ENCODE measurements around the gene ZNF598. TPM values are rescaled to one million over a fixed set of nuclear protein-coding genes. Genes with fewer than 3 reads are reported as not detected.

Gene ZNF598
- polyA plus RNA-seq, 1 donor from 2014 or later, result 22.1 TPM

DNA sequence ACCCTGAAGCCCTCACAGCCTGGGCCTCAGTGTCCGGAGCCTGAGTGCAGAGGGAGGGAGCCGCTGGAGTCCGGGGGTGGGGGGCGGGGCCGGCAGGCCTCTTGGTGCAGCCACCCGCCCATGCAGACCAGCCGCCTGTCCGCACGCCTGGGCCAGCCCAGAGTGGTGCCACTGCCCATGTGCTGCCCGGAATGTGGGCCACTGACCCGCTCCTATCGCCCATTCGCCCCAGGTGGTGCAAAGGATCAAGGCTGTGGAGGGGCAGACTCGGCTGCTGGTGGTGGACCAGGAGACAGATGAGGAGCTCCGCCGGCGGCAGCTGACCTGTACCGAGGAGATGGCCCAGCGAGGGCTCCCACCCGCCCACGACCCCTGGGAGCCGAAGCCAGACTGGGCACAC, 19.7 kb upstream of the ZNF598 start:
- Histone ChIP-seq H3K4me2 (ENCODE audit: low read length) (no peak overlapping the region), H3K4me3 (ENCODE audit: low read length) (no peak overlapping the region), H3K9me3 (ENCODE audit: low read length) (no peaks in the 10 kb centered on the region), H3K27me3 (ENCODE audit: insufficient read depth, low read depth, low read length) (peaks cover 24% of the 10 kb centered on the region), H2AFZ (ENCODE audit: low read depth, low read length) (no peak overlapping the region), H3K9ac (ENCODE audit: low read length) (no peak overlapping the region), H3K9me2 (ENCODE audit: insufficient read depth, low read length) (no peaks in the 10 kb centered on the region), H3F3A (ENCODE audit: insufficient read depth, low read length, poor library complexity, severe bottlenecking) (no peaks in the 10 kb centered on the region), H3K27ac (ENCODE audit: low read length) (no peak overlapping the region), H3K79me2 (replicated peaks; ENCODE audit: insufficient read depth, low read length) (no peaks in the 10 kb centered on the region), H3K36me3 (ENCODE audit: insufficient read depth, low read length) (no peaks in the 10 kb centered on the region), H4K20me1 (ENCODE audit: insufficient read depth) (no peaks in the 10 kb centered on the region)
- no peak for TF ChIP-seq CTCF (IDR thresholded peaks at IDR 0.05; ENCODE audit: poor library complexity, severe bottlenecking)
- TF ChIP-seq MXI1 (conservative IDR thresholded peaks at IDR 0.05; ENCODE audit: poor library complexity, severe bottlenecking), result no peak

DNA sequence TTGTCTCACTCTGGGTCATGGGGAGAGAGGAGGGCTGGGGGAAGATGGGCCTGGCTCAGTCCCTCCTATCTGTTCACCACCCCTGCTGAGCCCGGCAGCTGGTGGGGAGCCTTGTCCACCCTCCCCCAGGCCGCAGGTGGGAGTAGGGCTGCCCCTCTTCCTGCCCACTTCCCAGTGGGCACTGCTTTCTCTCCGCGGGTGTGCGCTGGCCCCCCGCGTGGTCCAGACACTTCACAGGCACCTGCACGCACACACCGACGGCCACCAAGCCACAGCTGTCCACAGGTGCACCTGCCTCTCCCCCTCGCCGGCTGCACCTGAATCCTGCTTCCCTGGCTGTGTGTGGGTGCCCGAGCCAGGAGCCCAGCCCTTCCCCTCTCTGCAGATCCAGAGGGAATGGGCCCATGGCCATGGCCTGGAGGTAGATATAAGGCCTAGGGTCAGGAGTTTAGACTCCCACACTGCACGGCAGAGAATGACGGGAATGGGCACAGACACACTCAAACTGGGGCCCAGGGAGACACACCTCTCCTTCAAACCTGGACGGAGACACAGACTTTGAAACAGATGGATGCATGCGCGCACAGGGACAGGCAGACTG, 19.1 kb upstream of the ZNF598 start:
- no peak overlapping the region for H3K9ac ChIP-seq (ENCODE audit: low read length)
- H4K20me1 ChIP-seq (ENCODE audit: insufficient read depth), result no peaks in the 10 kb centered on the region
- TF ChIP-seq RAD21 (conservative IDR thresholded peaks at IDR 0.05) (no peak), TAF1 (IDR thresholded peaks at IDR 0.05; ENCODE audit: low read depth) (no peak), CTCF (IDR thresholded peaks at IDR 0.05; ENCODE audit: poor library complexity, severe bottlenecking) (no peak), MXI1 (conservative IDR thresholded peaks at IDR 0.05; ENCODE audit: poor library complexity, severe bottlenecking) (no peak), EZH2 (IDR thresholded peaks at IDR 0.05; ENCODE audit: borderline replicate concordance, insufficient read depth, low read length, poor library complexity, severe bottlenecking) (no peak), SMC3 (conservative IDR thresholded peaks at IDR 0.05; ENCODE audit: poor library complexity) (no peak), POLR2AphosphoS5 (IDR thresholded peaks at IDR 0.05) (no peak), EP300 (conservative IDR thresholded peaks at IDR 0.05; ENCODE audit: poor library complexity, severe bottlenecking) (no peak), REST (IDR thresholded peaks at IDR 0.05; ENCODE audit: borderline replicate concordance) (no peak)
- no peak overlapping the region for H3K27ac ChIP-seq (ENCODE audit: low read length)
- H3K9me2 ChIP-seq (ENCODE audit: insufficient read depth, low read length), result no peaks in the 10 kb centered on the region
- no peak overlapping the region for H2AFZ ChIP-seq (ENCODE audit: low read depth, low read length)
- H3K4me2 ChIP-seq (ENCODE audit: low read length), result no peak overlapping the region
- no peaks in the 10 kb centered on the region for H3K79me2 ChIP-seq (replicated peaks; ENCODE audit: insufficient read depth, low read length)
- no peak overlapping the region for H3K4me3 ChIP-seq (ENCODE audit: low read length)
- peaks cover 24% of the 10 kb centered on the region for H3K27me3 ChIP-seq (ENCODE audit: insufficient read depth, low read depth, low read length)
- no peaks in the 10 kb centered on the region for H3K9me3 ChIP-seq (ENCODE audit: low read length)
- H3F3A ChIP-seq (ENCODE audit: insufficient read depth, low read length, poor library complexity, severe bottlenecking), result no peaks in the 10 kb centered on the region
- no peaks in the 10 kb centered on the region for H3K36me3 ChIP-seq (ENCODE audit: insufficient read depth, low read length)
